Measurements from ENCODE around the gene PCDHGA1.

DNA sequence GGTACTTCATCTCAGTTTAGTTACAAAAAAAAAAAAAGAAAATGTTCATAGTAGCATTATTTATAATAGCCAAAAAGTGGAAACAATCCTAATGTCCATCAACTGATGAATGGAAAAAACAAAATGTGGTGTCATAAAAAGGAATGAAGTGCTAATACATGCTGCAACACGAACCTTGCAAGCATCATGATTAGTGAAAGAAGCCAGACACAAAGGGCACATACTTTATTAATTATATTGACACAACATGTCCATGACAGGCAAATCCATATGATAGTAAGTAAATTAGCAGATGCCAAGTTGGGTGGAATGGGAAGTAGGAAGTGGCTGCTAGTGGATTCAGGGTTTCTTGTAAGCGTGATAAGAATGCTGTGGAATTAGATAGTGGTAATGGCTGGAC, 212.7 kb downstream of the PCDHGA1 start:
- TF ChIP-seq, protein P1, sequence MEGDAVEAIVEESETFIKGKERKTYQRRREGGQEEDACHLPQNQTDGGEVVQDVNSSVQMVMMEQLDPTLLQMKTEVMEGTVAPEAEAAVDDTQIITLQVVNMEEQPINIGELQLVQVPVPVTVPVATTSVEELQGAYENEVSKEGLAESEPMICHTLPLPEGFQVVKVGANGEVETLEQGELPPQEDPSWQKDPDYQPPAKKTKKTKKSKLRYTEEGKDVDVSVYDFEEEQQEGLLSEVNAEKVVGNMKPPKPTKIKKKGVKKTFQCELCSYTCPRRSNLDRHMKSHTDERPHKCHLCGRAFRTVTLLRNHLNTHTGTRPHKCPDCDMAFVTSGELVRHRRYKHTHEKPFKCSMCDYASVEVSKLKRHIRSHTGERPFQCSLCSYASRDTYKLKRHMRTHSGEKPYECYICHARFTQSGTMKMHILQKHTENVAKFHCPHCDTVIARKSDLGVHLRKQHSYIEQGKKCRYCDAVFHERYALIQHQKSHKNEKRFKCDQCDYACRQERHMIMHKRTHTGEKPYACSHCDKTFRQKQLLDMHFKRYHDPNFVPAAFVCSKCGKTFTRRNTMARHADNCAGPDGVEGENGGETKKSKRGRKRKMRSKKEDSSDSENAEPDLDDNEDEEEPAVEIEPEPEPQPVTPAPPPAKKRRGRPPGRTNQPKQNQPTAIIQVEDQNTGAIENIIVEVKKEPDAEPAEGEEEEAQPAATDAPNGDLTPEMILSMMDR (IDR thresholded peaks at IDR 0.05) = no peak
- no peak for TF ChIP-seq POLR2A (IDR thresholded peaks at IDR 0.05)
